KMS-11 (cell line): ENCODE results near the gene IFIT3.

Experiments used
- H2AFZ ChIP-seq: fragments of 200-600 bp; sonication (generic); 2 replicates; pipeline ENCODE4 v1.6.1; 2016; ENCODE audit warnings: antibody characterized with exemption, mixed run types, low read depth
- H3K27ac ChIP-seq: fragments of 200-600 bp; sonication (generic); 2 replicates; pipeline ENCODE4 v1.6.1; 2016; ENCODE audit warnings: mild to moderate bottlenecking, mixed run types
- H3K27me3 ChIP-seq: fragments of 200-600 bp; sonication (generic); 2 replicates; pipeline ENCODE4 v1.6.1; 2017; ENCODE audit warnings: mild to moderate bottlenecking, low read depth, mixed run types, moderate library complexity; ENCODE audit not compliant: insufficient read depth
- H3K36me3 ChIP-seq: fragments of 200-600 bp; sonication (generic); 2 replicates; pipeline ENCODE4 v1.6.1; 2017; ENCODE audit warnings: mild to moderate bottlenecking, mixed run types; ENCODE audit not compliant: insufficient read depth
- H3K4me1 ChIP-seq: fragments of 200-600 bp; sonication (generic); 2 replicates; pipeline ENCODE4 v1.6.1; 2016; ENCODE audit warnings: mild to moderate bottlenecking, low read depth, mixed run types; ENCODE audit not compliant: poor library complexity, severe bottlenecking
- H3K4me2 ChIP-seq: fragments of 200-600 bp; sonication (generic); 2 replicates; pipeline ENCODE4 v1.7.0; 2016; ENCODE audit warnings: mild to moderate bottlenecking, mixed run types
- H3K4me3 ChIP-seq: fragments of 200-600 bp; sonication (generic); IDR thresholded peaks from 2 replicates; pipeline ENCODE4 v1.6.1; 2017; ENCODE audit warnings: low read depth, low read length, mixed read lengths; ENCODE audit not compliant: insufficient read depth
- H3K79me2 ChIP-seq: fragments of 200-600 bp; sonication (generic); 2 replicates; pipeline ENCODE4 v1.6.1; 2016; ENCODE audit warnings: low read depth, mixed run types; ENCODE audit not compliant: insufficient read depth
- H3K9ac ChIP-seq: fragments of 200-600 bp; sonication (generic); 2 replicates; pipeline ENCODE4 v1.6.1; 2016; ENCODE audit warnings: mild to moderate bottlenecking, mixed run types
- H4K20me1 ChIP-seq: fragments of 200-600 bp; sonication (generic); 2 replicates; pipeline ENCODE4 v1.6.1; 2016; ENCODE audit warnings: mild to moderate bottlenecking, mixed run types; ENCODE audit not compliant: insufficient read depth
- TF ChIP-seq, protein P1 (sequence below): fragments of 200-600 bp; sonication (generic); conservative IDR thresholded peaks from 2 replicates; pipeline ENCODE4 v1.6.1; 2017; ENCODE audit warnings: low read depth, mild to moderate bottlenecking, antibody characterized with exemption, low read length, moderate library complexity, mixed read lengths

The IFIT3 gene

DNA sequence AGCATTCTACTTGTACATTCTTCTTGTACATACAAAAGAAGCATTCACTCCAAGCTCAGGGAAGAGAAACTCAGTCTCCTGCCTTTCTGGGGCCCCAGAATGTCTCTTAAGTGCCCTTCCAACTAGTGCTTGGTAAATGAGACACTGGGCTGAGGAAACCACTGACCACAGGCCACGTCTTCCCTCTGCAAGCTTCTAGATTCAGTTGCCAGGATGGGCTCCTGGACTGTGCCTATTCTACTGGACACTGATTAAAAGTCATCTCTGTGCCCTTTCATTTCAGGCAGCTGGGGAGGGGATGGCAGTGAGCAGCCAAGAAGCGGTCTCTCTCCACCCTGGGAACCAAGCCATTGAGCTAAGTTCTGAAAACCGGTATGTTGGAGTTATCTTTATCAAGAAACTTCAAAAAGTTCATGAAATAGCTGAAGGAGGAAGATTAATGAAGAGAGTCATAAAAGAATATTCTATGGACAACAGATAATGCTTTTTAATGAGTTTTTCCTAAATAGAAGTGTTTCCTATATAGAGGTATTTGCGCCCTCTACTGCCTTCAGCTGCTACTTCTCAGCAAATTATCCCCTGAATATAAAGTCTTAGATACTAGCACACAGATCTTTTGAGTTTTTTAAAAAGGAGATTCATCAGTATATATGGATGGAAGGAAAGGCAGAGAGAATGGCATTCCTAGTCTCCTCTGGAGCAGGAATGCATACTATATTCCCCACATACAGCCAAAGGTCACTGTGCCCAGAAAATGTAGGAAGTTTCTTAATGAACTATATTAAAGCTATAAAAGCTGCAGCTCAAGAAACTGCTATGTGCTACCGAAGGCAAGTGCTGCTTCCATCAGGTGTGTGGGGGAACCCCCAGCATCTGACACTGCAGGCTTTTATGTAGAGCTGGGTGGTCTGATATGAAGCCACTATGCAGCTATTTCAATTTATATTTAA lies 41.6 kb downstream of the IFIT3 start:
- Histone ChIP-seq H3K36me3 (no peaks in the 10 kb centered on the region), H3K9ac (no peak overlapping the region), H3K4me2 (peak overlapping the region; percentile 78), H3K79me2 (no peaks in the 10 kb centered on the region), H4K20me1 (no peaks in the 10 kb centered on the region), H3K27ac (peak overlapping the region; percentile 87; the same call in 1 of the 2 replicates), H3K4me1 (peaks cover 51% of the 10 kb centered on the region), H3K27me3 (no peaks in the 10 kb centered on the region), H2AFZ (peak overlapping the region; percentile 9; the same call in 1 of the 2 replicates), H3K4me3 (no peak overlapping the region)
- TF ChIP-seq, protein P1, sequence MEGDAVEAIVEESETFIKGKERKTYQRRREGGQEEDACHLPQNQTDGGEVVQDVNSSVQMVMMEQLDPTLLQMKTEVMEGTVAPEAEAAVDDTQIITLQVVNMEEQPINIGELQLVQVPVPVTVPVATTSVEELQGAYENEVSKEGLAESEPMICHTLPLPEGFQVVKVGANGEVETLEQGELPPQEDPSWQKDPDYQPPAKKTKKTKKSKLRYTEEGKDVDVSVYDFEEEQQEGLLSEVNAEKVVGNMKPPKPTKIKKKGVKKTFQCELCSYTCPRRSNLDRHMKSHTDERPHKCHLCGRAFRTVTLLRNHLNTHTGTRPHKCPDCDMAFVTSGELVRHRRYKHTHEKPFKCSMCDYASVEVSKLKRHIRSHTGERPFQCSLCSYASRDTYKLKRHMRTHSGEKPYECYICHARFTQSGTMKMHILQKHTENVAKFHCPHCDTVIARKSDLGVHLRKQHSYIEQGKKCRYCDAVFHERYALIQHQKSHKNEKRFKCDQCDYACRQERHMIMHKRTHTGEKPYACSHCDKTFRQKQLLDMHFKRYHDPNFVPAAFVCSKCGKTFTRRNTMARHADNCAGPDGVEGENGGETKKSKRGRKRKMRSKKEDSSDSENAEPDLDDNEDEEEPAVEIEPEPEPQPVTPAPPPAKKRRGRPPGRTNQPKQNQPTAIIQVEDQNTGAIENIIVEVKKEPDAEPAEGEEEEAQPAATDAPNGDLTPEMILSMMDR = peak; percentile 76

DNA sequence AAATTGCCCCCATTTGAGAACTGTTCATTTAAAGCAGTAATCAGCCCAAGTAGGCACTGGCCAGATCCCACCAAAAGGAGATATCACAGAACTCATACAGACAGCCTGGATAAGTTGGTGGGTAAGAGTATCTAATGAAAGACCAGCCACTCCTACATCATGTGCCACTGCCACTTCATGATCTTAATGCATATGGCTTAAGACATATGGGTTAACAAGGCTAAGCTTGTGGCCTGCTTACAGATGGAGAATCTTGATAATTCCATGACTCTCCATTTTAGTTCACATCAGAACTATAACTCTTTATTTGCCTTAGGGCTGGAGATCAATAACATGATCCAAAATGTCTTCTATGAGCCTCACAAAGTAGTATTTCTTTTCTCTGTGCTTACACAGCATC lies 43.3 kb downstream of the IFIT3 start:
- peaks cover 40% of the 10 kb centered on the region for H3K4me1 ChIP-seq
- no peak overlapping the region for H3K4me3 ChIP-seq
- no peaks in the 10 kb centered on the region for H3K79me2 ChIP-seq
- no peak overlapping the region for H2AFZ ChIP-seq
- no peaks in the 10 kb centered on the region for H4K20me1 ChIP-seq
- no peak overlapping the region for H3K27ac ChIP-seq
- no peak overlapping the region for H3K4me2 ChIP-seq
- TF ChIP-seq, protein P1 = no peak
- no peaks in the 10 kb centered on the region for H3K27me3 ChIP-seq
- H3K9ac ChIP-seq = no peak overlapping the region
- H3K36me3 ChIP-seq = no peaks in the 10 kb centered on the region

DNA sequence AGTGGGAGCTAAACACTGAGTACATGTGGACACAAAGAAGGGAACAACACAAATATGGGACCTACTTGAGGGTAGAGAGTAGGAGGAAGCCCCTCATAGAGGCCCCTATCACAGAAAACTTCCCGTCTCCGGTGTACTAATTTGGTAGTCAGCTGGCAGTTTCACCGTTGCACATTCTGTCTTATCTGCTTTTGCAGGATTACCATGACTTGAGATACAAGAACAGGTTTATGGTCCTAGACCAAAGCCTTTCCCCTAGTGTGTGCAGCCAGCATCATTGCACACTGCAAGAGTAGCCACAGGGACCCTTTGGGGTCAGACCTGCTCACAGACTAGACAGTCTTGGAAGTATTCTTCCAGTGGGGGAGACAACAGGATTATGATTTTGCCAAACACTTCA lies 44.2 kb downstream of the IFIT3 start:
- Histone ChIP-seq H4K20me1 (no peaks in the 10 kb centered on the region), H2AFZ (no peak overlapping the region), H3K79me2 (no peaks in the 10 kb centered on the region), H3K4me1 (peaks cover 32% of the 10 kb centered on the region), H3K4me3 (no peak overlapping the region), H3K27ac (no peak overlapping the region), H3K4me2 (no peak overlapping the region), H3K27me3 (no peaks in the 10 kb centered on the region), H3K9ac (no peak overlapping the region), H3K36me3 (no peaks in the 10 kb centered on the region)
- TF ChIP-seq, protein P1 = no peak

DNA sequence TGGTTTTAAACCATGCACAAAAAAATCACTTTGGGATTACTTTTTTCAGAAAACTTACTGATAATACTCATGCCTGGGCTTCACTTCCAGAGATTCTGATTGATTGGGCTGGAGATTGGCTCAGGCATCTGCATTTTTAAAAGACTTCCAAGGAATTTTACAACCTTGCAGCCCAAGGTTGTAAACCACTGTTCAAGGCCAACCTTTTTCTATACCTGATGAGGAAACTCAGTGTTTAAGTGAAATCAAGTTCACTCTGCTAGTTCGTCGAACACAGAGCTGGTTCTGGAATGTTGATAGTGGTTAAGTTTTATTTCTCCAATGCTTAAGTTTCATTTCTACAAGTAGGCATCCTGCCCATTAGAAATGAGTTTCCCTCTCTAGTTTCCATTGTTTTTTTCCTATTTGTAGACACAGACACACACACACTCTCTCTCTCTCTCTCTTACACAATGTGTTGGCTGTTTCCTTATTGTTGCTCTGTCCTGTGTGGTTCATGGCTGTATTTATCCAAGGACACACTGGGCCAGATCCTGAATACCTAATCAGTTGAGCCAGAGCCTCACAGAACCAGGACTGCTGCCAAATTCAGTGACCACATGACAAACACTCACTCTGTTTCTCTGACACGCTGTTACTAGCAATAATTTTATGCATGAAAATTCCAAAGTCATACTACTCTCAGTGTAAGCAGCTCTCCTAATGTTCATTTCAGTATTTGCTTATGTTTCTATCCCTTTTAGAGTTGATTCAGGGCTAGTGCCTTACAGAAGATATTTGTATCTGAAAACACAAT lies 46.3 kb downstream of the IFIT3 start:
- no peak overlapping the region for H2AFZ ChIP-seq
- peaks cover 11% of the 10 kb centered on the region for H3K4me1 ChIP-seq
- H3K9ac ChIP-seq = no peak overlapping the region
- H3K27me3 ChIP-seq = no peaks in the 10 kb centered on the region
- no peak overlapping the region for H3K4me3 ChIP-seq
- H3K79me2 ChIP-seq = no peaks in the 10 kb centered on the region
- H3K4me2 ChIP-seq = no peak overlapping the region
- no peaks in the 10 kb centered on the region for H4K20me1 ChIP-seq
- H3K27ac ChIP-seq = no peak overlapping the region
- TF ChIP-seq, protein P1 = no peak
- no peaks in the 10 kb centered on the region for H3K36me3 ChIP-seq
